GM18508 (cell line): ENCODE data around the gene TRIM43B.
"Not testable (repeated sequence)": the region's sequence is repeated elsewhere in the genome, so short reads cannot be mapped to it uniquely, and the experiment has no call there.

ENCODE experiments used
- ATAC-seq: cut with Tn5 transposase; IDR thresholded peaks from one replicate; pipeline ENCODE4 v1.9.1; 2021; ENCODE audit warnings: moderate number of reproducible peaks; ENCODE audit not compliant: insufficient read depth, unreplicated experiment

Gene TRIM43B

GRCh38 chr2:95434507-95435076 lies 50.0 kb downstream of the TRIM43B start:
- not testable (repeated sequence) for ATAC-seq

- ATAC-seq = not testable (repeated sequence)
Measured at GRCh38 chr2:95433973-95434372, 50.6 kb downstream of the TRIM43B start.

- not testable (repeated sequence) for ATAC-seq
Measured at GRCh38 chr2:95433373-95433772, 51.2 kb downstream of the TRIM43B start.

- not testable (repeated sequence) for ATAC-seq
Measured at GRCh38 chr2:95429748-95430467, 54.6 kb downstream of the TRIM43B start.

GRCh38 chr2:95427196-95427867 lies 57.2 kb downstream of the TRIM43B start:
- not testable (repeated sequence) for ATAC-seq
